Peyer's patch (tissue), 4 donors: ENCODE results near the gene KCNMA1. TPM values are rescaled to one million over a fixed set of nuclear protein-coding genes. Genes with fewer than 3 reads are reported as not detected.
"Not testable (repeated sequence)": the region's sequence is repeated elsewhere in the genome, so short reads cannot be mapped to it uniquely, and the experiment has no call there.

Experiments used
- DNase-seq, 3 donors: peaks; one replicate each; pipeline ENCODE4 v3.0.0-alpha.2; 2017 to 2019
- H3K27ac ChIP-seq, 4 donors: fragments of 200-600 bp; sonication (generic); one replicate each; pipeline ENCODE4 v1.5.1; 2016 to 2019
- H3K27me3 ChIP-seq, 2 donors: fragments of 200-600 bp; sonication (generic); one replicate each; pipeline ENCODE4 v1.5.1; 2019
- H3K36me3 ChIP-seq, 3 donors: fragments of 200-600 bp; sonication (generic); one replicate each; pipeline ENCODE4 v1.5.1; 2016 to 2019
- H3K4me1 ChIP-seq, 4 donors: fragments of 200-600 bp; sonication (generic); one replicate each; pipeline ENCODE4 v1.5.1; 2016 to 2019
- H3K4me3 ChIP-seq, 4 donors: fragments of 200-600 bp; sonication (generic); 1 replicate in 3 of 4; 2 replicates in 1 of 4; pipeline ENCODE4 v1.5.1; 2016 to 2019; ENCODE audit warnings: mild to moderate bottlenecking in 1 of 4
- H3K9me3 ChIP-seq, 4 donors: fragments of 200-600 bp; sonication (generic); one replicate each; pipeline ENCODE4 v1.5.1; 2016 to 2019; ENCODE audit warnings: mild to moderate bottlenecking in 1 of 4
- POLR2A ChIP-seq, 2 donors: fragments of 450-650 bp; IDR thresholded peaks; one replicate each; pipeline ENCODE4 v1.5.1; 2017; ENCODE audit warnings: antibody characterized with exemption in 2 of 2, mild to moderate bottlenecking in 2 of 2, moderate library complexity in 2 of 2
- total RNA-seq, 4 donors: library from RNA; depleted of rRNA; stranded (reverse); fragments of >200 nt; gene quantifications; one replicate each; pipeline ENCODE4 v1.1.0, GENCODE V29; 2016
- TF ChIP-seq, protein P1 (sequence below), 6 experiments: fragments of 450-650 bp in 4 of 6; fragments of 200-600 bp in 2 of 6; sonication (generic) in 1 of 6; IDR thresholded peaks; one replicate each; pipeline ENCODE4 v1.5.1; 2017 to 2019; ENCODE audit warnings: antibody characterized with exemption in 6 of 6, mild to moderate bottlenecking in 3 of 6, moderate library complexity in 1 of 6

KCNMA1 gene
- total RNA-seq, 4 donors from 2014 or later: 17.8 to 29.1 (median 23.9) TPM

DNA sequence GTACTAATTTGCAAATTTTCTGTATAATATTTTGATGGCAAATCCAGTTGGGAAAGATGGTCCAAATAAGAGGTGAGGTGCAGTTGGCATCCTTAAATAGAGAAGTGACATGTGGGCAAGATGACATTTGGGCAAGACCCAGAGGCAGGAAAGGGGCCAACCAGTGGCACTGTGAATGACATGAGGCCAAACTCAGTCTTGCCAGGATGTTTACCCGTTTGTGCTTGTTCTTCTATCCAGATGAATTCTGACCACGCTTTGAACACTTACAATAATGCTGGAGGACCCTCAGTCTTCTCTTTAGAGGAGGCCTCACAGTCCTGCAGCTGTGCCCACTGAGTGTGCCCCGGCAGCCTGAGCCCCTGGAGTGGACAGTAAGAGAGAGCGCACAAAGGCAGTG lies 45.1 kb downstream of the KCNMA1 start:
- Histone ChIP-seq H3K27ac (peak overlapping the region in 2 of 4 donors; percentile 44 to 45), H3K4me1 (peaks cover 0 to 18% (median 0%) of the 10 kb centered on the region in 4 donors)

DNA sequence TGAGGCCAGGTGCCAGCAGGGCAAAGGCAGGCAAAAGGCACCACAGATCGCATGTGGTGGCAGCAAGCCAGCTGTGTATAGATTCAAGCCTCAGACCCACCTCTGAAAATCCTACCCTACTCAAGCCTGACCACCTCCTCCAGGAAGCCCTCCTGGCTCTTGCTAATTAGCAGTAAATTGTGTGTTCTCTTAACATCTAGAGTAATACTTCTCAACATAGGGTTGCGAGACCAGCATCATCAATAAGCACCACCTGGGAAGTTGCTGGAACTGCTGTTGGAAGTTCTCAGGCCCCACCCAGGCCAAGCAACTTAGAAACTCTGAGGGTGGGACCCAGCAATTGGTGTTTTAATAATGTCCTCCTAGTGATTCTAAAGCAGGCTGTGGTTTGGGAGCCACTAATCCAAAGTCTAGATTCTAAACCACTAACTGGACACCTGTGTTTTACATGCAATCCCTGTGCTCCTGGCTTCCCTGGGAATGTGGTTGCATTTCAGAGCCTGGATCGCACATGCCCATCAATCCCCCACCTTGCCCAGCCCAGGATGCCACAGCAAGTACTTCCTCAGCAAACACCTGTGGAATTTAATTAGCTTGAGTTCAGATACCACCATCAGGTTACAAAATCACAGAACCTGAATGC lies 46.2 kb downstream of the KCNMA1 start:
- Histone ChIP-seq H3K36me3 (no peaks in the 10 kb centered on the region), H3K4me1 (peaks cover 0 to 20% (median 0%) of the 10 kb centered on the region in 4 donors), H3K9me3 (no peaks in the 10 kb centered on the region), H3K27ac (peak overlapping the region in 2 of 4 donors; percentile 31 to 67), H3K4me3 (no peak overlapping the region), H3K27me3 (no peaks in the 10 kb centered on the region)
- TF ChIP-seq, protein P1, sequence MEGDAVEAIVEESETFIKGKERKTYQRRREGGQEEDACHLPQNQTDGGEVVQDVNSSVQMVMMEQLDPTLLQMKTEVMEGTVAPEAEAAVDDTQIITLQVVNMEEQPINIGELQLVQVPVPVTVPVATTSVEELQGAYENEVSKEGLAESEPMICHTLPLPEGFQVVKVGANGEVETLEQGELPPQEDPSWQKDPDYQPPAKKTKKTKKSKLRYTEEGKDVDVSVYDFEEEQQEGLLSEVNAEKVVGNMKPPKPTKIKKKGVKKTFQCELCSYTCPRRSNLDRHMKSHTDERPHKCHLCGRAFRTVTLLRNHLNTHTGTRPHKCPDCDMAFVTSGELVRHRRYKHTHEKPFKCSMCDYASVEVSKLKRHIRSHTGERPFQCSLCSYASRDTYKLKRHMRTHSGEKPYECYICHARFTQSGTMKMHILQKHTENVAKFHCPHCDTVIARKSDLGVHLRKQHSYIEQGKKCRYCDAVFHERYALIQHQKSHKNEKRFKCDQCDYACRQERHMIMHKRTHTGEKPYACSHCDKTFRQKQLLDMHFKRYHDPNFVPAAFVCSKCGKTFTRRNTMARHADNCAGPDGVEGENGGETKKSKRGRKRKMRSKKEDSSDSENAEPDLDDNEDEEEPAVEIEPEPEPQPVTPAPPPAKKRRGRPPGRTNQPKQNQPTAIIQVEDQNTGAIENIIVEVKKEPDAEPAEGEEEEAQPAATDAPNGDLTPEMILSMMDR (IDR thresholded peaks at IDR 0.05): no peak
- TF ChIP-seq POLR2A (IDR thresholded peaks at IDR 0.05): no peak
- DNase-seq: peak in 1 of 3 donors; percentile 18

More for the DNA sequence above, 45.1 kb downstream of the KCNMA1 start:
- Histone ChIP-seq H3K9me3 (no peaks in the 10 kb centered on the region), H3K4me3 (no peak overlapping the region), H3K27me3 (no peaks in the 10 kb centered on the region), H3K36me3 (no peaks in the 10 kb centered on the region)
- no peak for TF ChIP-seq POLR2A (IDR thresholded peaks at IDR 0.05)
- TF ChIP-seq, protein P1 (IDR thresholded peaks at IDR 0.05): no peak
- no peak for DNase-seq

DNA sequence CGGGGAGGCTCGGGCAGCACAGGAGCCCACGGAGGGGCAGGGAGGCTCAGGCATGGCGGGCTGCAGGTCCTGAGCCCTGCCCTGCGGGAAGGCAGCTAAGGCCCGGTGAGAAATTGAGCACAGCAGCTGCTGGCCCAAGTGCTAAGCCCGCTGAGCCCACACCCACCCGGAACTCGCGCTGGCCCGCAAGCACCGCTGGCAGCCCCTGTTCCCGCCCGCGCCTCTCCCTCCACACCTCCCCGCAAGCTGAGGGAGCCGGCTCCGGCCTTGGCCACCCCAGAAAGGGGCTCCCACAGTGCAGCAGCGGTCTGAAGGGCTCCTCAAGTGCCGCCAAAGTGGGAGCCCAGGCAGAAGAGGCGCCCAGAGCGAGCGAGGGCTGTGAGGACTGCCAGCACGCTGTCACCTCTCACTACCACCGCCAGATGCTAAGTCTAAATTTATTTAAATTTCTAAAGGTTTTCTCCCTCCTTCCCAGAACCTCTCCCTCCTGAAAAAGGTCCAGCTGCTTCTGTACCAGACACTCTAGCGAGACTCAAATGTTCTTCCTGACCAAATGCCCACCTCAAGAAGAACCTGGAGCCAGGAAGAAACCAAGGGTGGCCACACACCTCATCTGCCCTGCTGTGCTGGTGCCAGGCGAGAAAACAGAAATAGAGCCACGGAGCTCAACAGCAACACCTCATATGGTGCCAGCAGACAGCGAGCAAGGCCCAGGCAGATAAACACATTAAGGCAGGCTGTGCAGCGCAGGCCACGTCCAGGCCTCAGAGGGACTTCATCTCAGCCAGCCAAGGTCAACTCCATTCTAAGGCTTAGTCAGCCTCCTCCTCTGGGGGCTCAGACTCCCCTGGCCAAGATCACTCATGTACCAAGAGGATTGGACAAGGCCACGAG lies 47.0 kb downstream of the KCNMA1 start:
- H3K4me1 ChIP-seq: peaks cover 0 to 20% (median 0%) of the 10 kb centered on the region in 4 donors
- TF ChIP-seq, protein P1 (IDR thresholded peaks at IDR 0.05): no peak
- no peak for TF ChIP-seq POLR2A (IDR thresholded peaks at IDR 0.05)
- no peaks in the 10 kb centered on the region for H3K36me3 ChIP-seq
- peak in 1 of 3 donors; percentile 23 for DNase-seq
- H3K27ac ChIP-seq: peak overlapping the region in 2 of 4 donors; percentile 31 to 67
- H3K9me3 ChIP-seq: no peaks in the 10 kb centered on the region
- H3K27me3 ChIP-seq: no peaks in the 10 kb centered on the region
- no peak overlapping the region for H3K4me3 ChIP-seq

DNA sequence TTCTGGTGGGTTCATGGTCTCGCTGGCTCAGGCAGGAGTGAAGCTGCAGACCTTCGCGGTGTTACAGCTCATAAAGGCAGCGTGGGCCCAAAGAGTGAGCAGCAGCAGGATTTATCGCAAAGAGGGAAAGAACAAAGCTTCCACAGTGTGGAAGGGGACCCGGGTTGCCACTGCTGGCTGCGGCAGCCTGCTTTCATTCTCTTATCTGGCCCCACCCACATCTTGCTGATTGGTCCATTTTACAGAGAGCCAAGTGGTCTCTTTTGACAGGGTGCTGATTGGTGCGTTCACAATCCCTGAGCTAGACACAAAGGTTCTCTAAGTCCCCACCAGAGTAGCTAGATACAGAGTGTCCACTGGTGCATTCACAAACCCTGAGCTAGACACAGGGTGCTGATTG lies 47.9 kb downstream of the KCNMA1 start:
- not testable (repeated sequence) for H3K27ac ChIP-seq, H3K36me3 ChIP-seq, H3K27me3 ChIP-seq, H3K4me3 ChIP-seq, H3K9me3 ChIP-seq
- peak in 1 of 3 donors; percentile 9 for DNase-seq
- H3K4me1 ChIP-seq: peaks cover 0 to 20% (median 0%) of the 10 kb centered on the region in 4 donors

DNA sequence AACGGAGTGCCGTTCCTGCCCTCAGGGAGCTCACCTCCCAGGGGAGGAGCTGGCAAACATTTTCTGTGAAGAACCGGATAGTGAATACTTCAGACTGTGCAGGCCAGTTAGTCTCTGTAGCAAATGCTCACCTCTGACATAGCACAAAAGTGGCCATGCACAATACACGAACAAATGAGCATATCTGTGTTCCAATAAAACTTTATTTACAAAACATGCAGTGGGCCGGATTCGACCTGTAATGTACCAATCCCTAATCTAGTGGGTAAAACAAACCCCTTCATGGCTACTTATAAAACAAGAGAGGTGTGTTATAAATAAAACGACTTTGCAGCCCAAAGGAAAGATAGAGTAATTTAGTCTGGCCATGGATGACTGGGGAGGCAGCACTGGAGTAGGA lies 48.7 kb downstream of the KCNMA1 start:
- no peaks in the 10 kb centered on the region for H3K36me3 ChIP-seq
- H3K4me1 ChIP-seq: peaks cover 0 to 20% (median 0%) of the 10 kb centered on the region in 4 donors
- TF ChIP-seq, protein P1 (IDR thresholded peaks at IDR 0.05): no peak
- TF ChIP-seq POLR2A (IDR thresholded peaks at IDR 0.05): no peak
- DNase-seq: peak in 1 of 3 donors; percentile 6
- no peaks in the 10 kb centered on the region for H3K27me3 ChIP-seq
- peak overlapping the region in 1 of 4 donors; percentile 5 for H3K27ac ChIP-seq
- H3K4me3 ChIP-seq: no peak overlapping the region
- no peaks in the 10 kb centered on the region for H3K9me3 ChIP-seq

DNA sequence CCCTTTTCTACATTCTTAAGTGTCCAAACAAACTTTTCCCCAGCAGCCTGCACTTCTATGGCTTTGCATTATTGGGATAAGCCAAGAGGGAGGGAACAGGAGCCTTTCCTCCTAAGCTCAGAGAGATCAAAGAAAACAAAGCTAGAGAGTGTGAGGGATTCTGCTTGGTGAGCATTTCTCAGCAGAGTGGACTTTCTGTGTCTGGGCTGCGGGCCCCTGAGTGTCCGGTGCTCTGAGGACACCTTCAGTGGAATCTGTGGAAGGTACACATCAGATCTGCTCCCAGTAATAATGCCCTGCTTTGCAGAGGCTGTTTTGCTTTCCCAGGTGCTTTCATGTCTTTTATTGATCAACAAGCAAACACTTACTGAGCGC lies 50.2 kb downstream of the KCNMA1 start:
- Histone ChIP-seq H3K9me3 (no peaks in the 10 kb centered on the region), H3K27me3 (no peaks in the 10 kb centered on the region), H3K27ac (peak overlapping the region in 2 of 4 donors; percentile 4 to 69), H3K4me3 (no peak overlapping the region), H3K4me1 (peaks cover 0 to 9% (median 0%) of the 10 kb centered on the region in 4 donors), H3K36me3 (no peaks in the 10 kb centered on the region)
- peak in 1 of 3 donors; percentile 12 for DNase-seq
- no peak for TF ChIP-seq POLR2A (IDR thresholded peaks at IDR 0.05)
- TF ChIP-seq, protein P1 (IDR thresholded peaks at IDR 0.05): no peak
